ENCODE results near the gene DYNC2LI1.

GRCh38 chr2:43846140-43846793 is 72.4 kb downstream of the DYNC2LI1 start:
- TF ChIP-seq EZH2 (IDR thresholded peaks at IDR 0.05; ENCODE audit: low read length) (no peak), CTCF (optimal IDR thresholded peaks at IDR 0.05 in 1 of 3, IDR thresholded peaks at IDR 0.05 in 1 of 3, conservative IDR thresholded peaks at IDR 0.05 in 1 of 3; ENCODE audit: extremely low read depth in 1 of 3, insufficient read depth in 2 of 3, low read length in 3 of 3) (no peak)
